SK-N-SH (cell line): ENCODE measurements around the gene POPDC3.

Experiments
- FOXM1 ChIP-seq: IDR thresholded peaks from 2 replicates; pipeline ENCODE4 v1.4.0; 2012; ENCODE audit warnings: low read depth, mild to moderate bottlenecking
- GABPA ChIP-seq: IDR thresholded peaks from 2 replicates; pipeline ENCODE4 v1.4.0; 2012; ENCODE audit warnings: low read depth, mild to moderate bottlenecking
- JUND ChIP-seq: IDR thresholded peaks from 2 replicates; pipeline ENCODE4 v1.4.0; 2012
- PBX3 ChIP-seq: IDR thresholded peaks from 2 replicates; pipeline ENCODE4; 2012
- POLR2AphosphoS5 ChIP-seq: IDR thresholded peaks from 2 replicates; pipeline ENCODE4 v1.6.1; 2012; ENCODE audit warnings: low read depth, low read length
- SIN3A ChIP-seq: IDR thresholded peaks from 2 replicates; pipeline ENCODE4 v1.6.1; 2012; ENCODE audit warnings: low read depth, mild to moderate bottlenecking, low read length, moderate library complexity, borderline replicate concordance
- TCF12 ChIP-seq: IDR thresholded peaks from 2 replicates; pipeline ENCODE4 v1.4.0; 2012
- TF ChIP-seq, protein P1 (sequence below): fragments of 200-600 bp; sonication (generic); IDR thresholded peaks from 2 replicates; pipeline ENCODE4 v1.6.1; 2017; ENCODE audit warnings: antibody characterized with exemption, mild to moderate bottlenecking, moderate library complexity
- TF ChIP-seq, protein P2 (sequence below): IDR thresholded peaks from 2 replicates; pipeline ENCODE4 v1.4.0; 2012; ENCODE audit warnings: low read depth

DNA sequence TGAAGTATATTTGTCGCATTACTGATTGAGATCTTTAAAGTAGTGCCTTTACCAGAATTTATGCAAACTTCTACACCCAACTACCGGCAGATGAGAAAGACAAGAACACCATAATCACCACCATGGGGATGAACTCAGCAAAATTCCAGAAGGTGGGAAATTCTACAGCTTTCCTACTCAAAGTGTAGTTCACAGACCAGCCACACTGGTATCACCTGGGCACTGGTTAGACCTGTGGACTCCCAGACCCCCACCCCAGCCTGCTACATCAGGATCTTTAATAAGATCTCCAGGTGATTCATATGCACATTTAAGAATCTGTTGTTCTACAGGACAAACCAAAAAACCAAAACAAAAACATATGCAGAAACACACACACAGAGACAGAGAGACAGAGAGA lies 67.9 kb downstream of the POPDC3 start:
- no peak for TF ChIP-seq TCF12
- TF ChIP-seq PBX3 = no peak
- TF ChIP-seq, protein P1, sequence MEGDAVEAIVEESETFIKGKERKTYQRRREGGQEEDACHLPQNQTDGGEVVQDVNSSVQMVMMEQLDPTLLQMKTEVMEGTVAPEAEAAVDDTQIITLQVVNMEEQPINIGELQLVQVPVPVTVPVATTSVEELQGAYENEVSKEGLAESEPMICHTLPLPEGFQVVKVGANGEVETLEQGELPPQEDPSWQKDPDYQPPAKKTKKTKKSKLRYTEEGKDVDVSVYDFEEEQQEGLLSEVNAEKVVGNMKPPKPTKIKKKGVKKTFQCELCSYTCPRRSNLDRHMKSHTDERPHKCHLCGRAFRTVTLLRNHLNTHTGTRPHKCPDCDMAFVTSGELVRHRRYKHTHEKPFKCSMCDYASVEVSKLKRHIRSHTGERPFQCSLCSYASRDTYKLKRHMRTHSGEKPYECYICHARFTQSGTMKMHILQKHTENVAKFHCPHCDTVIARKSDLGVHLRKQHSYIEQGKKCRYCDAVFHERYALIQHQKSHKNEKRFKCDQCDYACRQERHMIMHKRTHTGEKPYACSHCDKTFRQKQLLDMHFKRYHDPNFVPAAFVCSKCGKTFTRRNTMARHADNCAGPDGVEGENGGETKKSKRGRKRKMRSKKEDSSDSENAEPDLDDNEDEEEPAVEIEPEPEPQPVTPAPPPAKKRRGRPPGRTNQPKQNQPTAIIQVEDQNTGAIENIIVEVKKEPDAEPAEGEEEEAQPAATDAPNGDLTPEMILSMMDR = no peak
- TF ChIP-seq POLR2AphosphoS5 = no peak
- TF ChIP-seq JUND = no peak
- TF ChIP-seq SIN3A = no peak
- no peak for TF ChIP-seq GABPA
- no peak for TF ChIP-seq FOXM1
- TF ChIP-seq, protein P2, sequence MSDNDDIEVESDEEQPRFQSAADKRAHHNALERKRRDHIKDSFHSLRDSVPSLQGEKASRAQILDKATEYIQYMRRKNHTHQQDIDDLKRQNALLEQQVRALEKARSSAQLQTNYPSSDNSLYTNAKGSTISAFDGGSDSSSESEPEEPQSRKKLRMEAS = no peak
